Measurements from ENCODE around the gene IFT80. TPM values are rescaled to one million over a fixed set of nuclear protein-coding genes. Genes with fewer than 3 reads are reported as not detected.

The IFT80 gene
- total RNA-seq, 2 experiments from 2014 or later: 9.2 to 10.4 TPM

GRCh38 chr3:160374925-160375324, 24.1 kb downstream of the IFT80 start:
- H3K9me3 Mint-ChIP-seq: no peaks in the 10 kb centered on the region
- peaks cover 12% of the 10 kb centered on the region for H3K4me1 Mint-ChIP-seq (ENCODE audit: low read depth)
- no peak overlapping the region for H3K27ac Mint-ChIP-seq
- intact Hi-C loops (cut with micrococcal nuclease): no loop called here
- DNase-seq (no peak), ATAC-seq (no peak)
- H3K27me3 Mint-ChIP-seq: no peaks in the 10 kb centered on the region
- no peak overlapping the region for H3K4me3 Mint-ChIP-seq
- CTCF ChIA-PET: no interaction called here
- peaks cover 20% of the 10 kb centered on the region for H3K36me3 Mint-ChIP-seq (ENCODE audit: low read depth)
- POLR2A ChIA-PET: no interaction called here
- no peak for TF ChIP-seq CTCF (IDR thresholded peaks at IDR 0.05)

- ATAC-seq (no peak), DNase-seq (no peak)
- Mint-ChIP-seq H3K27me3 (no peaks in the 10 kb centered on the region), H3K9me3 (no peaks in the 10 kb centered on the region), H3K27ac (no peak overlapping the region), H3K36me3 (ENCODE audit: low read depth) (peaks cover 20% of the 10 kb centered on the region), H3K4me1 (ENCODE audit: low read depth) (peaks cover 15% of the 10 kb centered on the region), H3K4me3 (no peak overlapping the region)
- intact Hi-C loops (cut with micrococcal nuclease): no loop called here
- TF ChIP-seq CTCF (IDR thresholded peaks at IDR 0.05): no peak
- ChIA-PET POLR2A (no interaction called here), CTCF (no interaction called here)
Measured at GRCh38 chr3:160374472-160374871, 24.6 kb downstream of the IFT80 start.

GRCh38 chr3:160373655-160374054, 25.4 kb downstream of the IFT80 start:
- Mint-ChIP-seq H3K27me3 (no peaks in the 10 kb centered on the region), H3K4me1 (ENCODE audit: low read depth) (peaks cover 16% of the 10 kb centered on the region), H3K27ac (no peak overlapping the region), H3K9me3 (no peaks in the 10 kb centered on the region), H3K36me3 (ENCODE audit: low read depth) (peaks cover 18% of the 10 kb centered on the region), H3K4me3 (no peak overlapping the region)
- intact Hi-C loops (cut with micrococcal nuclease): no loop called here
- ATAC-seq (no peak), DNase-seq (no peak)
- ChIA-PET POLR2A (no interaction called here), CTCF (interaction anchor here (1.7 kb wide), 1 partner anchor 18 kb away, joined by 4 read pairs; no protein-coding TSS in a partner anchor)
- no peak for TF ChIP-seq CTCF (IDR thresholded peaks at IDR 0.05)

- POLR2A ChIA-PET: no interaction called here
- Mint-ChIP-seq H3K27me3 (no peaks in the 10 kb centered on the region), H3K4me1 (ENCODE audit: low read depth) (peaks cover 16% of the 10 kb centered on the region), H3K9me3 (no peaks in the 10 kb centered on the region), H3K4me3 (no peak overlapping the region), H3K27ac (no peak overlapping the region), H3K36me3 (ENCODE audit: low read depth) (peaks cover 18% of the 10 kb centered on the region)
- no peak for DNase-seq
- ATAC-seq: no peak
- no peak for TF ChIP-seq CTCF (IDR thresholded peaks at IDR 0.05)
- CTCF ChIA-PET: interaction anchor here (1.7 kb wide), 1 partner anchor 19 kb away, joined by 4 read pairs; no protein-coding TSS in a partner anchor
- intact Hi-C loops (cut with micrococcal nuclease): no loop called here
Measured at GRCh38 chr3:160372780-160373179, 26.2 kb downstream of the IFT80 start.

- ATAC-seq (no peak), DNase-seq (no peak)
- ChIA-PET CTCF (interaction anchor here (1.1 kb wide), 1 partner anchor 43 kb away, joined by 3 read pairs; no protein-coding TSS in a partner anchor), POLR2A (no interaction called here)
- H3K36me3 Mint-ChIP-seq (ENCODE audit: low read depth): peaks cover 18% of the 10 kb centered on the region
- no peak overlapping the region for H3K4me3 Mint-ChIP-seq
- no peaks in the 10 kb centered on the region for H3K27me3 Mint-ChIP-seq
- peaks cover 16% of the 10 kb centered on the region for H3K4me1 Mint-ChIP-seq (ENCODE audit: low read depth)
- intact Hi-C loops (cut with micrococcal nuclease): no loop called here
- no peak for TF ChIP-seq CTCF (IDR thresholded peaks at IDR 0.05)
- H3K27ac Mint-ChIP-seq: no peak overlapping the region
- no peaks in the 10 kb centered on the region for H3K9me3 Mint-ChIP-seq
Measured at GRCh38 chr3:160370987-160371857, 27.8 kb downstream of the IFT80 start.

All from activated CD8-positive, alpha-beta T cell treated with anti-CD3 and anti-CD28 coated beads for 36 hours (primary cell).